K562 (cell line): ENCODE measurements around the gene MBD6.

Source experiments
- KLF13 ChIP-seq: fragments of 450-650 bp; IDR thresholded peaks from 2 replicates; pipeline ENCODE4 v1.6.1; 2016; ENCODE audit warnings: missing genetic modification characterization, low read depth, mild to moderate bottlenecking, missing compliant biosample characterization, moderate library complexity, borderline replicate concordance
- MEIS2 ChIP-seq: fragments of 450-650 bp; IDR thresholded peaks from 2 replicates; pipeline ENCODE4 v1.6.1; 2014; ENCODE audit warnings: mild to moderate bottlenecking; ENCODE audit not compliant: partially characterized antibody
- MXI1 ChIP-seq: IDR thresholded peaks from 2 replicates; pipeline ENCODE4 v1.6.1; 2011; ENCODE audit warnings: low read depth, mild to moderate bottlenecking, improper control_type of control experiment, low read length
- NEUROD1 ChIP-seq: fragments of 150-350 bp; IDR thresholded peaks from 2 replicates; pipeline ENCODE4 v1.6.1; 2014; ENCODE audit warnings: borderline replicate concordance, low read length, low read depth; ENCODE audit not compliant: partially characterized antibody
- NR3C1 ChIP-seq: sonication (generic); formaldehyde crosslinking; IDR thresholded peaks from 2 replicates; pipeline ENCODE4 v1.8.1; 2022; ENCODE audit warnings: missing genetic modification reagents
- POLR2A ChIP-seq: fragments of 450-650 bp; conservative IDR thresholded peaks from 2 replicates; pipeline ENCODE4 v1.6.1; 2016
- TAF7 ChIP-seq: fragments of 450-650 bp; IDR thresholded peaks from 2 replicates; pipeline ENCODE4 v1.6.1; 2016; ENCODE audit warnings: missing genetic modification characterization, missing compliant biosample characterization
- TF ChIP-seq, protein P1 (sequence below): sonication (generic); formaldehyde crosslinking; IDR thresholded peaks from 2 replicates; pipeline ENCODE4 v1.8.0; 2023; ENCODE audit warnings: mild to moderate bottlenecking, missing genetic modification reagents
- TF ChIP-seq, protein P2 (sequence below), 3 experiments: IDR thresholded peaks in 2 of 3; conservative IDR thresholded peaks in 1 of 3; 2 replicates each; pipeline ENCODE4 v1.5.1; 2011 to 2012; ENCODE audit warnings: low read length in 3 of 3, mild to moderate bottlenecking in 3 of 3, control low read depth in 2 of 3, improper control_type of control experiment in 1 of 3, inconsistent platforms in 1 of 3, low read depth in 1 of 3, mixed read lengths in 1 of 3, moderate library complexity in 1 of 3; ENCODE audit not compliant: insufficient read depth in 2 of 3

- TF ChIP-seq KLF13 (tag) (no peak), MXI1 (no peak), NEUROD1 (no peak), TAF7 (tag) (no peak), MEIS2 (no peak), NR3C1 (CRISPR knock-in tag) (no peak), POLR2A (no peak)
- TF ChIP-seq, protein P1, sequence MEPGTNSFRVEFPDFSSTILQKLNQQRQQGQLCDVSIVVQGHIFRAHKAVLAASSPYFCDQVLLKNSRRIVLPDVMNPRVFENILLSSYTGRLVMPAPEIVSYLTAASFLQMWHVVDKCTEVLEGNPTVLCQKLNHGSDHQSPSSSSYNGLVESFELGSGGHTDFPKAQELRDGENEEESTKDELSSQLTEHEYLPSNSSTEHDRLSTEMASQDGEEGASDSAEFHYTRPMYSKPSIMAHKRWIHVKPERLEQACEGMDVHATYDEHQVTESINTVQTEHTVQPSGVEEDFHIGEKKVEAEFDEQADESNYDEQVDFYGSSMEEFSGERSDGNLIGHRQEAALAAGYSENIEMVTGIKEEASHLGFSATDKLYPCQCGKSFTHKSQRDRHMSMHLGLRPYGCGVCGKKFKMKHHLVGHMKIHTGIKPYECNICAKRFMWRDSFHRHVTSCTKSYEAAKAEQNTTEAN (CRISPR knock-in tag) = no peak
- TF ChIP-seq, protein P2, sequence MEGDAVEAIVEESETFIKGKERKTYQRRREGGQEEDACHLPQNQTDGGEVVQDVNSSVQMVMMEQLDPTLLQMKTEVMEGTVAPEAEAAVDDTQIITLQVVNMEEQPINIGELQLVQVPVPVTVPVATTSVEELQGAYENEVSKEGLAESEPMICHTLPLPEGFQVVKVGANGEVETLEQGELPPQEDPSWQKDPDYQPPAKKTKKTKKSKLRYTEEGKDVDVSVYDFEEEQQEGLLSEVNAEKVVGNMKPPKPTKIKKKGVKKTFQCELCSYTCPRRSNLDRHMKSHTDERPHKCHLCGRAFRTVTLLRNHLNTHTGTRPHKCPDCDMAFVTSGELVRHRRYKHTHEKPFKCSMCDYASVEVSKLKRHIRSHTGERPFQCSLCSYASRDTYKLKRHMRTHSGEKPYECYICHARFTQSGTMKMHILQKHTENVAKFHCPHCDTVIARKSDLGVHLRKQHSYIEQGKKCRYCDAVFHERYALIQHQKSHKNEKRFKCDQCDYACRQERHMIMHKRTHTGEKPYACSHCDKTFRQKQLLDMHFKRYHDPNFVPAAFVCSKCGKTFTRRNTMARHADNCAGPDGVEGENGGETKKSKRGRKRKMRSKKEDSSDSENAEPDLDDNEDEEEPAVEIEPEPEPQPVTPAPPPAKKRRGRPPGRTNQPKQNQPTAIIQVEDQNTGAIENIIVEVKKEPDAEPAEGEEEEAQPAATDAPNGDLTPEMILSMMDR (IDR thresholded peaks at IDR 0.05 in 2 of 3, conservative IDR thresholded peaks at IDR 0.05 in 1 of 3; ENCODE audit: insufficient read depth in 2 of 3, low read depth in 1 of 3, low read length in 3 of 3) = no peak
Measured at GRCh38 chr12:57483466-57483865, 39.2 kb upstream of the MBD6 start.
